Medulla oblongata (tissue), 1 donor: ENCODE results near the gene OGFOD3.
A peak's percentile ranks its signal among the peaks of the same experiment; 100 is the strongest.

Experiments used
- DNase-seq: peaks from one replicate; pipeline ENCODE4 v3.0.0-alpha.2; 2015; ENCODE audit errors: extremely low spot score

The OGFOD3 gene

GRCh38 chr17:82447876-82448275 lies 29.5 kb upstream of the OGFOD3 start:
- no peak for DNase-seq

- no peak for DNase-seq
Observed at GRCh38 chr17:82446649-82447048, 28.3 kb upstream of the OGFOD3 start.

- no peak for DNase-seq
Observed at GRCh38 chr17:82446124-82446523, 27.7 kb upstream of the OGFOD3 start.

GRCh38 chr17:82445542-82445941 lies 27.2 kb upstream of the OGFOD3 start:
- no peak for DNase-seq

- DNase-seq, result peak; percentile 41
Observed at GRCh38 chr17:82444941-82445521, 26.6 kb upstream of the OGFOD3 start.

- no peak for DNase-seq
Observed at GRCh38 chr17:82444284-82444893, 26.0 kb upstream of the OGFOD3 start.

GRCh38 chr17:82443465-82444283 lies 25.3 kb upstream of the OGFOD3 start:
- DNase-seq, result no peak

- DNase-seq, result no peak
Observed at GRCh38 chr17:82442643-82443464, 24.5 kb upstream of the OGFOD3 start.

- DNase-seq, result no peak
Observed at GRCh38 chr17:82441691-82442487, 23.5 kb upstream of the OGFOD3 start.

DNA sequence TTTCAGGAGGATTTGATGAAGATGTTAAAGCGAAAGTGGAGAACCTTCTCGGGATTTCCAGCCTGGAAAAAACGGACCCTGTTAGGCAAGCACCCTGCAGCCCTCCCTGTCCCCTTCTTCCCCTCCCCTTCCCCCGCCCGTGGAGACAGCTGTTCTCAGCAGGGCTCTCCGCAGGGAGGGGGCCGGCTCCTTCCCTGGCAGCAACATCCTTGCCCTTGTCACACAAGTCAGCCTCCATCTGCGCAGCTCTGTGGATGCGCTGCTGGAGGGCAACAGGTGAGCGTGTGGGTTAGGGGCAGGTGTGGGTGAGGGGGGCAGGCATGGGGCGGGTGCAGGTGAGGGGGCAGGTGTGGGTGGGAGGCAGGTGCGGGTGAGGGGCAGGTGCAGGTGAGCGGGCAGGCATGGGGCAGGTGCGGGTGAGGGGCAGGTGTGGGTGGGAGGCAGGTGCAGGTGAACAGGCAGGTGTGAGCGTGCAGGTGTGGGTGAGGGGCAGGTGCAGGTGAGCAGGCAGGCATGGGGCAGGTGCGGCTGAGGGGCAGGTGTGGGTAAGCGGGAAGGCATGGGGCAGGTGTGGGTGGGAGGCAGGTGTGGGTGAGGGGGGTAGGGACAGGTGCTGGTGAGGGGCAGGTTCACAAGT lies 22.7 kb upstream of the OGFOD3 start:
- DNase-seq, result peak; percentile 26

DNA sequence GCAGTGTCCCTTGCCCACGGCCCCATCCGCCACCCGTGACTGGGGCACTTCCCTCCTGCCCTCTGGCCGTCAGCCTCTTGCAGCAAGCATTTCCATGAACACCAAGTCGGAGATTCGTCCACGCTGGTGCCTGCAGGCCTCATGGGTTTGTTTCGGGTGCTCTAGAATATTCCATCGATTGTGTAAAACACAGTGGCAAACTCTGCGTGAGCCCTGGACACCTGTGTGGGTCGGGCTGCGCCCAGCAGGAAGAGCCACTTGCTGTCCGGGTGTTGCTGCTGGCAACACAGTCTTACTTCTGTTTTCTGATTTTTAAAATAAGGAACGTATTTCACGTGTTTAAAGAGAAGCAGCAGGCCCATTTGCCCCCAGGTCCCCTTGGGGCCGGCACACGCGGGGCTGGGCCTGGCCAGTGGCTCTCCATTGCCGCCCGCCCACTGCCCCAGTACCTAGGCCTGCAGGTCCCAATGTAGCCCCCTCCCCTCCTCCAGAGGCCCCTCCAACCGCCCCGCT lies 22.1 kb upstream of the OGFOD3 start:
- DNase-seq, result peak; percentile 66

DNA sequence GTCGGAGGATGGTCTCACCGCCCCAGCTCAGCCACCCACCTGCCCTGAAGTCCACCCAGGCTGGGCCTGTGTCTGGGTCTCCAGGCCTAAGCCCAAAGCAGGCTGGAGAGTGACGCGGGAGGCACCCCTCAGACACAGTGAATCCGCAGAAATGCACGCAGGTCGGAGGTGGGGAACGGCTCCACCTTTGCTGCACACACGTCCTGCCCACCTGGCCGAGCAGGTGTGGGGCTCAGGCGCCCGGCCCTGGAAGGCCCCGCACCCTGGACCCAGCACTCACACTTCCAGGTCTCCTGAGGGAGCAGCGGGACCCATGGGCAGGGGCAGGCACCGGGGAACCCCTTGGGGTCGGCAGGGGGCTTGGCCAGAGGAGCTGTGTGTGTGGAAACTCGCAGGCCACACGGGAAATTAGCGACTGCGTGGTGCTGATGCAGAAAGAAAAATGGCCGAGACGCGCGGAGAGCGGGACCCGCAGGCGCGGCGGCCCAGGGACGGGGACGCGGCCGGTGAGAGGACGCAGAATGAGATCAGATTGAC lies 21.5 kb upstream of the OGFOD3 start:
- DNase-seq, result no peak

DNA sequence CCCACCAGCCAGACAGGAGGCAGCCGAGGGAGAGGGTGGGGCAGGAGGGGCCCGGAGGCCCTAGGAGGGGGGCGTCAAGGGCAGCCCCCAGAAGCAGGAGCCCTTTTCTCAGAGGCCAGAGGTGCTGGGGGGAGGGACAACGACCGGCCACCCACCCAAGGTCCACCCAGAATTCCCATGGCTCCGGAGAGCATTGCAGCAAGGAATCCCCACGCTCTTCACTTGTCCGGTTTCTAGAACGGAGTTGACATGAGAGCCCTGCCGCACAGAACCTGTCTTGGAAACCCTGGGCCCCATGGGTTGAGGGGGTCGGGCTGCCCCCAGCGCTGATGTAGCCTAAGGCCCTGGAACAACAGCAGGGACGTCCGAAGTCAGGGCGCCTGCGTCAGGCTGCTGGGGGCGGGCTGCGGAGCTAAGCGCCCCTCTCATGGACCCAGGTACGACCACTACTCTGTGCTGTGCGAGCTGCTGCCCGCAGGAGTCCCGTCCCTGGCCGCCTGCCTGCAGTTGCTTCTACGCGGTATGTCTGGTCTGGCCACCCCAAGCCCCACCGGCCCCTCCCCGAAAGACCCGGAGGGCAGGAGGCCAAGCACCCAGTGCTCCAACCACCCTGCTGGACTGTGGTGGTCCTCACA lies 20.9 kb upstream of the OGFOD3 start:
- no peak for DNase-seq

DNA sequence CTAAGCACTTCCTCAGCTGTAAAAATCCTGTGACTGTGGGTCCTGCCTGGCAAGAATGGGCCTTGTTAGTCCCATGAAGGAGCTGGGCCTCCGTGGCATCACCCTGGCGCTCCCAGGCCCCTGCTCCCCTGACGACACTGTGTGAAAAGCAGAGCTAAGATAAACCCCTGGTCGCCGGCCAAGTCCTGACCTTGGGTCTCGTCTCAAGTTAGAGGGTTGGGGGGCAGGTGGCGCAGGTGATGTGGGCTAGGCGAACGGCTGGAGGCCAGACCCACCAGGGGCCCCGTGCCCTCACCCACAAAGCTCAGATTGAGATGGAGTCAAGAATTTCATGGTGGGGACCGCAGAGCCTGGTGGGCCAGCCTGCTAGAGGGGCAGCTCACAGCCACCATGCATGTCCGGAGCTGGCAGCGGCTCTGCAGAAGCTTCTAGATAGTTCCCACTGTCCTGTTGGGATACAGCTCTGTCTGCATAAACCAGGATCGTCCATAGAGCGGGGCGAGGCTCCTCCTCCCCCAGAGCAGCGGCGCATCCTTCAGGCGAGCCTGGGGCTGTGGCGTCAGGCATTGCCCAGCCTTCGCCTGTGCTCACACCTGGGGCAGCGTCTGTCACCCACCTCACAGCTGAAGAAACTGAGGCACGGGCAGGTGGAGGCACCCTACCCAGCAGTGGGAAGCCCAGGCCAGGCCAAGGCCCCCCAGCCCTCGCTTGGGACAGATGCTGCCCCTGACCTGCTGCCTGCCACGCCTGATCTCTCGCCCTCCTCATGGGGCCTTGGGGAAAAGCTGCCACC lies 20.2 kb upstream of the OGFOD3 start:
- DNase-seq, result no peak

DNA sequence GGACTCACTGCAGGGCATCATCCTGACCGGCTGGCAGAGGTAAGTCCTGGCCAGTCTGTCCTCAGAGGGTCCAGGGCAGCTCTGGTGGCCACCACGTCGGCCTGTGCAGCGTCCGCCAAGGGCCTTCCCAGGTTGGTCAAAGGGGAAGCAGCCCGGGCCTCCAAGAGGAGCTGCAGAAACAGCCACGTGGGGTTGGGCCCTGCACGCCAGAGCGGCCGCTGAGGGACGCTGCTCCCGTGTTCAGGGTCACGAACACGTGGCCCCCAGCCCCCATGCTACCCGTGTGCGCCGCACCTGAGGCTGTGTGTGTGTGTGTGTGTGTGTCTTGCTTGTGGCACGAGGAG lies 18.9 kb upstream of the OGFOD3 start:
- no peak for DNase-seq

DNA sequence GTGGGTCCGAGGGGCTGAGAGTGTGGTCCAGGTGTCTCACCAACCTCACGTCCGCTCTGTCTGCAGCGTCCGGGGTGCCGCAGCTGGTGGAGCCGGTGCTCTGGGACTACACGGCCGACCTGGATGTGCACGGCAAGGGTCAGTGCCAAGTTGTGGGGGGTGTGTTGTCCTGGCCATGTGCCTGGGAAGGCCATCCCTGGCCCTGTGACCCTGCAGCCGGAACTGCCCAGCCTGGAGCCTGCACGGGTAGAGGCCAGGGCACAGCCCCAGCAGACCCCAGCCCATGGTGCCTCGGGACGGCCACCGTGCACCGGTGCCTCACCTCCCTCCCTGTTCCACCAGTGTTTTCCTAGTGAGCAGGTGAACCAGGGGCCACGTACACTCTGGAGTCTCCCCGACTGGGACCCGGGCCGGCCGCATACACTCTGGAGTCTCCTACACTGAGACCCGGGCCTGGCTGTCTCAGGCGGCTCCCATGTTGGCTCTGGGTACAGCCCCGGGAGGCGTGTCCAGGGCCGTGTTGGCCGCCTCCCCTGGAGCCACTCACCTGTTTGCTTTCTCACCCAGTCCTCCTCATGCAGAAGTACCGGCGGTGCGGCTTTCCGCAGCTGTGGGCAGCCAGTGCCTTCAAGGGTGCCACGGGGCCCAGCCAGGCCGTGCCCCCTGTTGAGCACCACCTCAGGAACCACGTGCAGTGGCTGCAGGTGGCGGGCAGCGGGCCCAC lies 18.4 kb upstream of the OGFOD3 start:
- no peak for DNase-seq

GRCh38 chr17:82435601-82436583 lies 17.5 kb upstream of the OGFOD3 start:
- DNase-seq, result no peak
